LNCAP (cell line): Measurements from ENCODE around the gene SIGMAR1.

Experiments used
- TF ChIP-seq, protein P1 (sequence below): fragments of 450-650 bp; IDR thresholded peaks from 2 replicates; pipeline ENCODE4 v1.5.1; 2017; ENCODE audit warnings: mild to moderate bottlenecking

Gene SIGMAR1

DNA sequence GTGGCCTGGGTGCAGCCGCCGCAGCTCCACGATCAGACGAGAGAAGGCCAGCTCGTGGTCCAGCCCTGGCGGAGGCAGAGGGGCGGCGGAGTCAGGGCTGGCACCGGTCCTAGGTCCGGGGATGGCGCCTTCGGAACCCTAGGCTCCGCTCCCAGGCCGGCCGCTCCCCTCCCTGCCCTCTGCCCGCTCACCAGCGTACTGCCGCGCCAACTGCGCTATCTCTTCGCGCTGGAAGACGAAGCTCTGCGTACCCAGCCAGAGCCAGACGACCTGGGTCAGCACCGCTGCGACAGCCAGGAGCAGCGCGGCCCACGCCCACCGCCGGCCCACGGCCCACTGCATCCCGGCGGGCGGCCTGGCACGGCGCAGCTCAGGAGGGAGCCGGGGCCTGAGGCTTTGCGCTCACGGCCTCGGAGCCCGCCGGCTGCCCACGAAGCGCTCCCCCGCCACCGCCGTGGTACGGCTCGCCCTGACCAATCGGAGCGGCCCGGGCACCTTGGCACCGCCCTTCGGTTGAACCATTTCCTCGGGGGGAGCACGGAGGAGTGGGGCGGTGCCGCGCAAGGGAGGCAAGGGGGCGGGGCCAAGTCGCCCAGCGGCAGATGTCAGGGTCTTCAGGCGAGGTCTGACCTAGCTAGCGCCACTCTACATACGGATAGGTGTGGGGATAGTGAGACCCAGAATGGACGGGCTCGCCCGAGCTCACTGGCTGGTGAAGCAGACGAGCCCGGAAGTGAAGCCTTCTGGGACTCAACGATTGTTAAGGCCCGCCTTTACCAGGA is at the start of gene SIGMAR1:
Gene SIGMAR1, minus strand, starts transcription at position 432 of the 782 bp plus-strand sequence. Its CDS starts 90 bp downstream, at position 342.
- TF ChIP-seq, protein P1, sequence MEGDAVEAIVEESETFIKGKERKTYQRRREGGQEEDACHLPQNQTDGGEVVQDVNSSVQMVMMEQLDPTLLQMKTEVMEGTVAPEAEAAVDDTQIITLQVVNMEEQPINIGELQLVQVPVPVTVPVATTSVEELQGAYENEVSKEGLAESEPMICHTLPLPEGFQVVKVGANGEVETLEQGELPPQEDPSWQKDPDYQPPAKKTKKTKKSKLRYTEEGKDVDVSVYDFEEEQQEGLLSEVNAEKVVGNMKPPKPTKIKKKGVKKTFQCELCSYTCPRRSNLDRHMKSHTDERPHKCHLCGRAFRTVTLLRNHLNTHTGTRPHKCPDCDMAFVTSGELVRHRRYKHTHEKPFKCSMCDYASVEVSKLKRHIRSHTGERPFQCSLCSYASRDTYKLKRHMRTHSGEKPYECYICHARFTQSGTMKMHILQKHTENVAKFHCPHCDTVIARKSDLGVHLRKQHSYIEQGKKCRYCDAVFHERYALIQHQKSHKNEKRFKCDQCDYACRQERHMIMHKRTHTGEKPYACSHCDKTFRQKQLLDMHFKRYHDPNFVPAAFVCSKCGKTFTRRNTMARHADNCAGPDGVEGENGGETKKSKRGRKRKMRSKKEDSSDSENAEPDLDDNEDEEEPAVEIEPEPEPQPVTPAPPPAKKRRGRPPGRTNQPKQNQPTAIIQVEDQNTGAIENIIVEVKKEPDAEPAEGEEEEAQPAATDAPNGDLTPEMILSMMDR: no peak

- TF ChIP-seq, protein P1: no peak
Measured at GRCh38 chr9:34686732-34687131, 49.1 kb upstream of the SIGMAR1 start.

DNA sequence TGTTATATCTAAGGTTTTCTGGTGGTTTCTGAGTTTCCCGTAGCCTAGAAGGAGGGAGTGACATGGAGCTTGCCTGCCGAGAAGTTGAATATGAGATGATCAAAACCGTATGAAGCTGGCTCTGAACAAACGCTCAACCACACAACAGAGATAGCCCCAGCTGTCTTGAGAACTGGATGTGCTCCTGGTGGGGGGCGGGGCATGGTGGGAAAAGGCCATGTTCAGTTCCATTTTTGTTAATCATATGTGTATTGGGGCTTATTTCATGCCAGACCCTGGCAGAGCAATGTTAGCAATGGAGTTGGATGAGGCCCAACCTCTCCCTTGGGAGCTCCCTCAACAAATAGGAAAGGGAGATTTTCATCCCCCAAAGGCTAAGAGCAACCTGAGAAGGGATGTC is 48.6 kb upstream of the SIGMAR1 start:
- TF ChIP-seq, protein P1: no peak

- TF ChIP-seq, protein P1: no peak
Measured at GRCh38 chr9:34685591-34685990, 48.0 kb upstream of the SIGMAR1 start.

DNA sequence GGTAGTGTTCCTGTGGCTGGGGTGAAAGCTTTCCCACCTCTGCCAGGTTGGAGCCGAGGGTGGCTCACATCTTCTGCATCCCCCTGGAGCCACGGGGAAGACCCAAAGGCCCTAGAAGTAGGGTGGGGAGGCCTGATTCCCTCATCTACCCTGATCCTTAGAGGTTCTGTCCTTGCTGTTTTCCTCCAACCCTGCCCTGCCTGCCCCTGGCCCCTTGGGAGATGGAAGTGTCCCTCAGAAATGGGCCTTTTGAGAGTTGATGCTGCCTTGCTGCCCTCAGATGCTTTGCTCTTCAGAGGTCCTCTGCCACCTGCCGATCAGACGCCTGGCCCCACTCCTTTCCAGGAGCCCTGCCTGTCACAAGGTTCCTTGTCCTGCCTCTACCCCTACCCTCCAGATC is 47.2 kb upstream of the SIGMAR1 start:
- TF ChIP-seq, protein P1: no peak

DNA sequence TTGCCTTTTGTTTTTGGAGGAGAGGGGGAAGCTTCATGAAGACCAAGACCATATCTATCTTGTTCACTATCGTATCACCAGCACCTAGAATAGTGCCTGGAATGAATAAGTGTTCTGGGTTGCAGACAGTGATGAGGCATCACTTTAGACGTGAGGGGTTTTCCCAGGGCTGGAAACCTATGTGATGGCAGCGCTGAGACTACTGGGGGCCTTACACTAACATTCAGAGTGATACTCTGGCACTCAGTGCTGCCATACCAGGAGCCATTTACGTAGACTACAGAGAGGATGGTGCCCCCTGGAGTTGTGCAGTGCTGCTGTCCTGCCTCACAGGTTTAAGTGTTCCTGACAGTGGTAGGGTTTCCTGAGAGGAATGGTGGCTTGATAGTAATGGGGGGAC is 46.6 kb upstream of the SIGMAR1 start:
- TF ChIP-seq, protein P1: no peak

- TF ChIP-seq, protein P1: no peak
Measured at GRCh38 chr9:34675869-34676268, 38.3 kb upstream of the SIGMAR1 start.
